GM23338 (cell line): Measurements from ENCODE around the gene MYO1D. TPM values are rescaled to one million over a fixed set of nuclear protein-coding genes. Genes with fewer than 3 reads are reported as not detected.
"Not testable (repeated sequence)": the region's sequence is repeated elsewhere in the genome, so short reads cannot be mapped to it uniquely, and the experiment has no call there.

Experiments
- ATAC-seq: fragments of 200-7000 bp; cut with Tn5 transposase; 3 replicates; pipeline ENCODE4 v1.9.1; 2020
- DNase-seq: peaks from one replicate; pipeline ENCODE4 v3.0.0-alpha.2; 2015; ENCODE audit warnings: low spot score
- H2AFZ ChIP-seq: fragments of 200-600 bp; sonication (generic); 2 replicates; pipeline ENCODE4 v1.8.0; 2016; ENCODE audit warnings: antibody characterized with exemption, mild to moderate bottlenecking, moderate library complexity
- H3F3A ChIP-seq: fragments of 200-600 bp; sonication (generic); replicated peaks from 2 replicates; pipeline ENCODE4 v1.8.0; 2017; ENCODE audit warnings: antibody characterized with exemption, mixed run types, low read depth
- H3K27ac ChIP-seq: fragments of 200-600 bp; sonication (generic); 2 replicates; pipeline ENCODE4 v1.6.1; 2016; ENCODE audit warnings: low read depth
- H3K27me3 ChIP-seq: fragments of 200-600 bp; sonication (generic); 2 replicates; pipeline ENCODE4 v1.8.0; 2016; ENCODE audit warnings: mild to moderate bottlenecking, mixed run types, moderate library complexity; ENCODE audit not compliant: insufficient read depth
- H3K36me3 ChIP-seq: fragments of 200-600 bp; sonication (generic); 2 replicates; pipeline ENCODE4 v1.8.0; 2016; ENCODE audit warnings: mild to moderate bottlenecking; ENCODE audit not compliant: insufficient read depth
- H3K4me1 ChIP-seq: fragments of 200-600 bp; sonication (generic); 2 replicates; pipeline ENCODE4 v1.8.0; 2016; ENCODE audit warnings: mild to moderate bottlenecking, moderate library complexity; ENCODE audit not compliant: insufficient read depth
- H3K4me2 ChIP-seq: fragments of 200-600 bp; sonication (generic); 2 replicates; pipeline ENCODE4 v1.7.1; 2017; ENCODE audit warnings: mixed run types
- H3K4me3 ChIP-seq: fragments of 200-600 bp; sonication (generic); 2 replicates; pipeline ENCODE4 v1.6.1; 2016; ENCODE audit warnings: mixed run types
- H3K79me2 ChIP-seq: fragments of 200-600 bp; sonication (generic); replicated peaks from 2 replicates; pipeline ENCODE4 v1.8.0; 2017; ENCODE audit warnings: mild to moderate bottlenecking; ENCODE audit not compliant: insufficient read depth
- H3K9me2 ChIP-seq: fragments of 200-600 bp; sonication (generic); 2 replicates; pipeline ENCODE4 v1.8.0; 2017; ENCODE audit not compliant: insufficient read depth
- H4K20me1 ChIP-seq: fragments of 200-600 bp; sonication (generic); replicated peaks from 2 replicates; pipeline ENCODE4 v1.8.0; 2017; ENCODE audit warnings: mild to moderate bottlenecking; ENCODE audit not compliant: insufficient read depth
- H3K27ac Mint-ChIP-seq: 2 replicates; pipeline ENCODE4 v1.8.0; 2020; ENCODE audit warnings: inconsistent platforms, mild to moderate bottlenecking, moderate library complexity, mixed read lengths
- H3K27me3 Mint-ChIP-seq: 3 replicates; pipeline ENCODE4 v1.8.0; 2022; ENCODE audit warnings: low read depth, mild to moderate bottlenecking, moderate library complexity, mixed read lengths, inconsistent platforms; ENCODE audit not compliant: insufficient read depth, poor library complexity
- H3K36me3 Mint-ChIP-seq: 3 replicates; pipeline ENCODE4 v1.8.0; 2021; ENCODE audit warnings: low read depth, mild to moderate bottlenecking, inconsistent platforms, moderate library complexity, mixed read lengths
- H3K4me1 Mint-ChIP-seq: 3 replicates; pipeline ENCODE4 v1.8.0; 2020; ENCODE audit warnings: mild to moderate bottlenecking, inconsistent platforms, mixed read lengths
- H3K4me3 Mint-ChIP-seq: 3 replicates; pipeline ENCODE4 v1.8.0; 2021; ENCODE audit warnings: moderate library complexity, mild to moderate bottlenecking, inconsistent platforms, mixed read lengths
- H3K9me3 Mint-ChIP-seq: 3 replicates; pipeline ENCODE4 v1.8.0; 2020; ENCODE audit warnings: moderate library complexity, mild to moderate bottlenecking, inconsistent platforms, mixed read lengths
- CTCF ChIP-seq, 2 experiments: fragments of 200-600 bp in 1 of 2; sonication (generic) in 1 of 2; conservative IDR thresholded peaks; 2 replicates each; pipeline versions ENCODE4 v1.5.1 to v1.6.1; 2016 to 2017; ENCODE audit warnings: antibody characterized with exemption in 2 of 2, low read depth in 2 of 2, mild to moderate bottlenecking in 2 of 2, moderate library complexity in 1 of 2
- JUNB ChIP-seq: IDR thresholded peaks from one replicate; pipeline ENCODE4 v1.6.1; 2016; ENCODE audit warnings: antibody characterized with exemption; ENCODE audit not compliant: unreplicated experiment
- NANOG ChIP-seq: IDR thresholded peaks from 2 replicates; pipeline ENCODE4 v1.6.1; 2016; ENCODE audit warnings: antibody characterized with exemption, borderline replicate concordance
- POLR2AphosphoS5 ChIP-seq: IDR thresholded peaks from 2 replicates; pipeline ENCODE4 v1.6.1; 2016; ENCODE audit warnings: antibody characterized with exemption, low read depth
- REST ChIP-seq: IDR thresholded peaks from one replicate; pipeline ENCODE4 v1.6.1; 2018; ENCODE audit warnings: antibody characterized with exemption; ENCODE audit not compliant: unreplicated experiment
- STAT1 ChIP-seq: IDR thresholded peaks from one replicate; pipeline ENCODE4 v1.6.1; 2016; ENCODE audit warnings: antibody characterized with exemption; ENCODE audit not compliant: unreplicated experiment
- ZNF114 ChIP-seq: fragments of 250-450 bp; sonication (Bioruptor Pico); IDR thresholded peaks from 2 replicates; pipeline ENCODE4 v1.5.0; 2020; ENCODE audit warnings: mild to moderate bottlenecking, moderate library complexity
- polyA plus RNA-seq: library from polyadenylated mRNA; unstranded; fragments of >200 nt; fragmentation: Nextera tagmentation; extraction: Ambion mirVana; gene quantifications from 2 replicates; pipeline ENCODE4 v1.2.1, GENCODE V29; 2016
- total RNA-seq: library from RNA; depleted of rRNA; stranded (reverse); fragments of >200 nt; shearing (Covaris generic); gene quantifications from 2 replicates; pipeline ENCODE4 v1.2.3, GENCODE V29; 2014

MYO1D gene
- total and polyA plus RNA-seq, 2 experiments from 2014 or later: 8.6 to 28.6 TPM

GRCh38 chr17:32719689-32720088 lies 157.2 kb downstream of the MYO1D start (continued):
- TF ChIP-seq REST: no peak
- TF ChIP-seq POLR2AphosphoS5: no peak
- no peak for TF ChIP-seq STAT1
- TF ChIP-seq NANOG: no peak
- no peak for TF ChIP-seq JUNB
- no peak for TF ChIP-seq ZNF114

- H3K9me3 Mint-ChIP-seq, H3K36me3 Mint-ChIP-seq, H3K27ac Mint-ChIP-seq, H3K27me3 ChIP-seq, H3K9me2 ChIP-seq, H3K4me2 ChIP-seq, ATAC-seq, H2AFZ ChIP-seq, H3K4me3 Mint-ChIP-seq, H3K79me2 ChIP-seq, H3K4me1 Mint-ChIP-seq, H3F3A ChIP-seq, H3K4me3 ChIP-seq, H3K36me3 ChIP-seq, DNase-seq, H3K4me1 ChIP-seq, H3K27ac ChIP-seq, H4K20me1 ChIP-seq, H3K27me3 Mint-ChIP-seq: not testable (repeated sequence)
These were observed 162.0 kb downstream of the MYO1D start for GRCh38 chr17:32714922-32715321.

GRCh38 chr17:32714206-32714605 lies 162.7 kb downstream of the MYO1D start:
- H3K4me3 Mint-ChIP-seq, H3K4me1 ChIP-seq, H3K27ac Mint-ChIP-seq, H3K4me3 ChIP-seq, H3K9me3 Mint-ChIP-seq, H3F3A ChIP-seq, H3K79me2 ChIP-seq, H2AFZ ChIP-seq, DNase-seq, H3K9me2 ChIP-seq, H3K27me3 ChIP-seq, H3K27ac ChIP-seq, H3K36me3 ChIP-seq, H4K20me1 ChIP-seq, ATAC-seq, H3K4me1 Mint-ChIP-seq, H3K27me3 Mint-ChIP-seq, H3K36me3 Mint-ChIP-seq, H3K4me2 ChIP-seq: not testable (repeated sequence)

GRCh38 chr17:32713081-32713480 lies 163.8 kb downstream of the MYO1D start:
- H3K4me1 Mint-ChIP-seq: no peaks in the 10 kb centered on the region
- H3K4me3 Mint-ChIP-seq: no peak overlapping the region
- Histone ChIP-seq H3K27me3 (no peaks in the 10 kb centered on the region), H3F3A (no peaks in the 10 kb centered on the region), H3K36me3 (no peaks in the 10 kb centered on the region; the same call in 1 of the 2 replicates), H3K27ac (no peak overlapping the region), H3K9me2 (no peaks in the 10 kb centered on the region), H4K20me1 (no peaks in the 10 kb centered on the region), H3K4me2 (no peak overlapping the region), H3K4me3 (no peak overlapping the region), H3K79me2 (no peaks in the 10 kb centered on the region), H3K4me1 (no peaks in the 10 kb centered on the region), H2AFZ (no peak overlapping the region)
- H3K9me3 Mint-ChIP-seq: peaks cover 5% of the 10 kb centered on the region; the same call in 2 of the 3 replicates
- peaks cover 9% of the 10 kb centered on the region; the same call in 2 of the 3 replicates for H3K36me3 Mint-ChIP-seq
- no peak overlapping the region for H3K27ac Mint-ChIP-seq
- no peaks in the 10 kb centered on the region for H3K27me3 Mint-ChIP-seq
- DNase-seq (no peak), ATAC-seq (no peak)
- TF ChIP-seq REST (no peak), CTCF (conservative IDR thresholded peaks at IDR 0.05; ENCODE audit: low read depth in 2 of 2) (no peak)
